Activated T-cell treated with anti-CD3 and anti-CD28 coated beads for 4 hours (primary cell): ENCODE measurements around the gene SLC17A3.

Experiments
- DNase-seq: peaks from one replicate; pipeline ENCODE4 v3.0.0-alpha.2; 2020

Gene SLC17A3

DNA sequence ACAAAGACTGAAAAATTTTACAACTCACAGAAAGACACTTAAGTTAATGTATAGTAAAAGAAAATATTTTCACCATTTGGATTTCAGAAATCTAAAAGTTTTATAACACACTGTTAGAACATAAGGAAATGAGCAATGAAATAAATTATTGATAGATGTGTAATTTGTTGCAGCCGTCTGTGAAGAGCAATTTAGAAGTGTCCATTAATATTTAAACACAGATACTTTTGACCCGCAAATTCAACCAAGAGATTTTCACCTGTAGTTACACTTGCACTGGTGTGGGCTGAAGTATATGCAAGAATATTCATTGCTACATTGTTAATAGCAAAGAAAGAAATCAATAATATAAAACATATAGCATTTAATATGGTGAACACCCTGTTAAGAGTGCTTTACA lies 14.6 kb upstream of the SLC17A3 start:
- no peak for DNase-seq

DNA sequence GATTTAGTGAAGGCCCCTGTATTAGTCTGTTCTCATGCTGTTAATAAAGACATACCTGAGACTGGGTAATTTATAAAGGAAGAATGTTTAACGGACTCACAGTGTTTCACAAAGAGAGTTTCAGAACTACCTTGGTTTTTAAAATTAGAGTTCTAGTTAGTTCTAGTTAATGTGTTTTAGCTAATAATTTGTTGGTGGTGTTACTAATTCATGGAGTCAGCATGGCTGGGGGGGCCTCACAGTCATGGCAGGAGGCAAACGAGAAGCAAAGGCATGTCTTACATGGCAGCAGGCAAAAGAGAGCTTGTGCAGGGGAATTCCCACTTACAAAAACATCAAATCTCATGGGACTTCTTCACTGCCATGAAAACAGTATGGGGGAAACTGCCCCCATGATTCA lies 12.0 kb upstream of the SLC17A3 start:
- no peak for DNase-seq

DNA sequence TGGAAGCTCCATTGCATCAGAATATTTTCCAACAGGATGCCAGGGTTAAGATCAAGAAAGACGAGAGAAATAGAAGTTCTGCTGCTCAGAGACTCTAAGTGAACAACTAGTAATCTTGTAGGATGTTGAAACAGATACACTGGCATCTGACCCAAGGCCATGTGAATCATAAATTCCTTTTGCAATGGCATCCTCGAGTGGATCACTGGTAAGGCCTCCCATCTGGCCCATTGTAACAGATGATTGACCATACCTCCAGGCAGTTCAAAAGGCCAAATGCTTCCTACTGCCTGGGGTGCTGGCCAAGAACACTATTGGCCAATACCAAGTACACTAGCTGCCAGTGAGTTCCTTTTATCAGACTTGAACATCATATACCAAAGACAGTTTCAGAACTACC lies 9.9 kb upstream of the SLC17A3 start:
- no peak for DNase-seq

DNA sequence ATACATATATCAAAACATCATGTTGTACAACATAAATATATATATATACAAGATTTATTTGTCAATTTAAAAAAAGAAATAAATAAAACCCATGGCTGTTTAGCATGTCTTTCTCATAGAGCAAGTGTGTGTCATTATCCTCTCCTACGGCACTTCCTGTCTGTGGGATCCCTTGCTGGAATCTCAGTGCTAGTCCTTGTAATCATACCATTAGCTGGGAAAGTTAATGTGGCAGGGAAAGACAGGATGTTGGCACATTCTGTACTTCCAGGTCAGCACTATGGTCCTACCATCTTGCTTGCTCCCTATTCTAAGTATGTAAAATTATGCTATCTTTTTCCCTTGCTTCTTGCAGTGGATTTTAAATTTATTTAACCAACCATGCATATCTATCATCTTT lies 9.5 kb upstream of the SLC17A3 start:
- DNase-seq = no peak

DNA sequence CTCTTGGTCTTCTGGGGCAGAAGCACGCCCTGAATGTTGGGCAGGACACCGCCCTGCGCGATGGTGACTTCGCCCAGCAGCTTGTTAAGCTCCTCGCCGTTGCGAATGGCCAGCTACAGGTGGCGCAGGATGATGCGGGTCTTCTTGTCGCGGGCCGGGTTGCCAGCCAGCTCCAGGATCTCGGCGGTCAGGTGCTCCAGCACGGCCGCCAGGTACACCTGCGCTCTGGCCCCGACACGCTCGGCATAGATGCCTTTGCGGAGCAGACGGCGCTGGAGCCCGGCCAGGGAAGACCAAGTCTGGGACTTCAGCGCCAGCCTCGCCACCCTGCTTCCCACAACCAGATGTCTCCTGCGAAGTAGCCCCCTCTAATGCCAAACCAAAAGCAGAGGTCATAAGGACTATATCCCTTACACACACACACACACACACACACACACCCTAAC lies 8.0 kb upstream of the SLC17A3 start:
- DNase-seq = no peak

DNA sequence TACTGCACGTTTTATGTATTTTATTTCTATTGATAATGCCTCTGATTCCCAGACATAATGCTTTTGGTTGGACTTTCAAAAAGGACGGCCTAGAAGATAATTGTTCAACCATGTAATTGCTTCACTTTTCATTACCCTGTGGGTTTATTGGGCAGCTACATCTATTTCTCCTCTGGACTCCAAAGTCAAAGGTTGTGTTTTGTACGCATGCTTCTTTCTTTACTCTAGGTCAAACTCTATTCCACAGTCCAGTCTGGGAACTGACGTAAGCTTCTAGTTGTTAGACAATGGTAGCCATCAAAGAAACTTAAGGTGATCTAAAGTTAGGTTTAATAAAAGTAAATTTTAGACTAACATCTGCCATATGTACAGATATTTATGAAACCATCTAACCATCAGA lies 6.6 kb upstream of the SLC17A3 start:
- DNase-seq = no peak

DNA sequence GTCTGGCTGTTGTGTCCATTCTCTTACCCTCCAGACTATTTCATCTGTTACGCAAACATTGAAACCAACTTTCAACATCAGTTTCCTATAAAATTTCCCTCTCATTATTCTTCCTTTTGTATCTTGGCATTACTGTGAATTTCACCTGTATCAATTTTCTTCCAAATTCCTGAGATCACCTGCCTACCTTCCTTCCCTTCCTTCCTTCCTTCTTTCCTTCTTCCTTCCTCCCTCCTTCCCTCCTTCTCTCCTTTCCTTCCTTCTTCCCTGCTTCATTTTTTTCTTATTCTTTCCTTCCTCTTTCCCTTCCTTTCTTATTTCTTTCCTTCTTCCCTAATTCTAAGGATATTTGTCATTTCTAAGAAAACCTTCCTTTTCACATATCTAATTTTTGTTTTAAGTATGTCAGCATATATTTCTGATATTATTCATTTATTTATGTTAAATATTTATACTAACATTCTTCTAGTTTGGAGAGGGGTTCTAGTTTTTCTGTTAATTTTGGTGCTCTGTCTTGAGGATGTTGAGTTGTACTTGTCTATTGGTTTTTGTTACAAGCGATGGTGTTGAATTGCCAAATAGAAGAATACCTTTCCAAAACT lies 4.8 kb upstream of the SLC17A3 start:
- DNase-seq = no peak

DNA sequence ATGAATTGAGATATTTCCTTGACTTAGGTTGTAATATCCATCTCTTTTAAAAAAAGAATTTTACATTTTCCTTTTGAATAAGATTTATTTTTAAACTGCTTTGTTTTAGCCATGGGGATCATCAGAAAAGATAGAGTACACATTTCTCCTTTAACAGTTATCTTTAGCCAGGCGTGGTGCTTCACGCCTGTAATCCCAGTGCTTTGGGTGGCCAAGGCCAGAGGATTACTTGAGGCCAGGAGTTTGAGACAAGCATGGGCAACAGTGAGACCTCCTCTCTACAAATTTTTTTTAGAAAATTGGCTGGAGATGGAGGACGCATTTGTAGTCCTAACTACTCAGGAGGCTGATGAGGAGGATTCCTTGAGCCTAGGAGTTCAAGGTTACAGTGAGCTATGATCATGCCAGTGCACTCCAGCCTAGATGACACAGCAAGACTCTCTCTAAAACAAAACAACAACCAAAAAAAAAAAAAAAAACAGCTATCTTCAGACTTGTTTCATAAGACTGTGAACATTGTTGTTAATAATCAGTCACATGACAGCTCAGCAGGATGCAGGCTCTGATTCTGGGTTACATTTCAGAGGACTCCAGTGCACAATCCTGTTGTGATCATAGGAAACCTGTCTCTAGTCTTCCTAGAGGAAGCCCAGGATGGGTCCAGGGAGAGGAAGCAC lies 2.0 kb upstream of the SLC17A3 start:
- no peak for DNase-seq

DNA sequence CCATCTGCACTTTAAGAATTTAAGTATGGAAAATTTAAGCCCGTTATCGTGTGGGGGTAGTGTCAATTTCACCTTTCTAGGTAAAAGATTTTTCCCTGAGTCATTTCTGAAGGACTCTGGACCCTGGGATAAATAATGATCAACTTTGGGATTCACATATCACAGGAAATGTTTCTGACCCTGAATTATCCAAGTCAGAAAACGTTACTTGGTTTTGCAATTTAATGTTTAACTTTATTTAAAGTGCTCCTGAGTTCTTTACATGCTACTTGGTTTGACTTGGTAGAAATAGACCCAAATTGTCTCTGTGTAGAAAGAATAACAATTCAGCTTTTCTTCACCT lies 1.5 kb upstream of the SLC17A3 start:
- no peak for DNase-seq

DNA sequence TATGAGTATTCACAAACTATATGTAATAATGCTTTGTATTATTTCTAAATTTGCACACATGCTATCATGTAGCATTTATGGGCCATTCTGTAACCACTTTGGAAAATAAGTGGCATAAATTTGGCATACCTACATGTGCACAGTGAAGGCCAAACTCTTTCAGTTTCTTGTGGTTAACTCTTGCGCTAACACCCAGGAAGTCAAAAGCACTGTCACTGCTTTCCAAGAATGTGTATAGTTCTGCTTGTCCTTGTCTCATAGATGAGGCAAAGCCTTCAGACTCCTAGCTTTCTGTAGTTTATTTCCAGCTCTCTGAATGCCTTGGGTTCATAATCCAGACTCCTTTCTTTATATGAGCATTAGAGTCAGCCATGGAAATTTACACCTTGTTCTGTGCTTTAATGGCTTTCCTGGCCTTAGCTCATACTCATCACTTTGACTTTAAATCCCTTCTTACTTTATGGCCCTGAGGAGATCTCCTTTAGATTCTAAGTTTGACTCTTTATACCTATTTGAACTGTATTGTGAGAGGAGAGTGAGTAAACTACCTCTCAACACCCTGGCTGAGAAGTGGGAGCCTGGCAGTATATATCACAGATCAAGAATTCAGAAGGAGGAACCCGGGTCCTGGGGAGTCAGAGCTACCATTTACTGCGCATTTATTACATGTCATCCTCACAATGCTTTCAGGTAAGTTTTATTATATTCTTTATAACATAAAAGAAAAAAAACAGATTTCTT lies 949 bp upstream of the SLC17A3 start:
- no peak for DNase-seq

DNA sequence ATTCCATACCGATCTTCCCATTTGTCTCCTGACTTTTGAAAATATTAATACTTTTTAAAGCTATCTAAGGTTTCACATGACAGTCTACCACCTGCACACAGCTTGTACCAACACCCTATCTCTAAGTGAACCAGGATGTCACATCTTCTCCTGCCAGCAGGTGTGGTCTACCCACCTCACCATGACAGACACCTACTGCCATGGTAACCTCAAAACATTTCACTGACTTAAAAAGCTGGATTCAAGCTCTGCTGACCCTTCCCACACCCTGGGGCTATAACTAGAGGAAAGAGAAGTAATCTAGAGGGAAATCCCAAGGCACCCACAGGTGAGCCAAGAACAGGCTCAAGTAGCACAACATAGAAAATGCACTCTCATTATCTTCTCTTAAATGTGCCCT lies 1.2 kb downstream of the SLC17A3 start:
- no peak for DNase-seq

DNA sequence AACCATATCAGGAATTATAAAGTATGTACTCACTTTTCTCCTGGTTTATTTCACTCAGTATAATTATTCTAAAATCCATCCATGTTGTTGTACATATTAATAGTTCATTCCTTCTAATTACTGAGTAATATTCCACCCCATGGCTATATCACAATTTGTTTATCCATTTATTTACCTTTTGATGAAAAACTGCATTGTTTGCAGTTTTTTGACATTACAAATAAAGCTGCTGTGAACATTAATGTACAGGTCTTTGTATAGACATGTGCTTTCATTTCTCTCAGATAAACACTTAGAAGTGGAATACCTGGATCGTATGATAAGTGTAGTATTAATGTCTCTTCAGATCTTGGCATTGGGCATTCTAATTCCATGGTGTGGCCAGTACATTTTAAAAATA lies 4.2 kb downstream of the SLC17A3 start:
- no peak for DNase-seq

DNA sequence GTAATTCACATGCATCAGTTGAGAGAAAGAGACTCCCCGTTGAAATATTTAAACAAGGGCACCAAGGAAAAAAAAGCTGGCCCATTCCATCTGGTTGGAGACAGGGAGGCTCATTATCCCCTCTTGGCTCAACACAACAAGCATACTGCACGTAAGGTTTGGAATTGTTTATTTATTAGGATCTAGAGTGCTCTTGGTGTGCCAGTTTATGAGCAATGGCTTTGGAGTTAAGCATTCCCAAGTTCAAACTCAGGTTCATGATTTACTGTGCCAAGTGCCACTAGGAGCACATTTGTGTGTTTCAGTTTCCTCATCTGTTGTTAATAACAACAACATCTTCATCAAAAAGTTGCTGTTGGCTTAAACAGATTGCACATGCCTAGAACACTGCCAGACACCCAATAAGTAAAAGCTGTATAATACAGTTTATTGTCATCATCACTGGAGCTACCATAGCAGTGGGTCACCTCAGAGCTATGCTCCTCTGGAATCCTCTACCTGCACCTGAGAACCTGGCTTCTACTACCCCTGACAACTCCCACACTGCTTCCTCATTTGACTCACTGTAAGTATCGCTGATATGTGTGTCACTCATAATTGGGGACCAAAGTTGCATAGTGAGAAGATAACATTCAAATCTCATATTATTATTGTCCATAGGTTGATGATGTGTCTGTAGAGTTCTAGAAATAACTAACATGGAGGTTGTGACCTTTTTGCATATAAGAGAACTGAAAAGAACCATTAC lies 5.4 kb downstream of the SLC17A3 start:
- DNase-seq = no peak

DNA sequence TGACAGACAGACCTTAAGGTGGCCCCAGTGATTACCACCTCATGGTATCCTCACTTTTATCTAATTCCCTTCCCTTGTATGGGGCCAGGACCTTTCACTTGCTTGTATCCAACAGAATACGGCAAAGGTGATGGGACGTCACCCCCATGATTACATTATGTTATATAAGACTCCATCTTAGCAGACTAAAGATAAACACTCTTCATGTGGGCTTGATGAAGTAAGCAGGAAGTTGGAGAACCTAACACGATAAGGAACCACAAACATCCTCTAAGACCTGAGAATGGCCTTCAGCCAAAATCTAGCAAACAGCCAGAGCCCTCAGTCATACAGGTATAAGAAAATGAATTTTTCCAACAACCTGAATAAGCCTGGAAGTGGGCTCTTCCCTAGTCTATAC lies 8.0 kb downstream of the SLC17A3 start:
- DNase-seq = no peak

DNA sequence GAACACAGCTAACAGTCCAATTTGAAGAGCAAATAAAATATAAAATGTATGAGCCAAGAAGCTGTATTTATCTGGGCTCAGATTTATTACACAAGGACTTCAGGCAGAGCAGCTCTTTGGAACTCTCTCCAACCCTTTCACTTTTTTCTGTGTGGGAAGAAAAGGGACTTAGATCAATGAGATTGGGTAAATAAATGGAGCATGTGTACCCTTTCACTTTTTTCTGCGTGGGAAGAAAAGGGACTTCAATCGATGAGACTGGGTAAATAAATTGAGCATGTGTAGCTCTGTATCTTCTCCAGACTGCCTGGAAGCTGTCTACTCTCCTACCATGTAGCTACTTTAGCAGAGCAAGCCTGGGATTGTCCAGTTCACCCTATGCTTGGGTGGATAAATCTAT lies 10.7 kb downstream of the SLC17A3 start:
- DNase-seq = no peak

DNA sequence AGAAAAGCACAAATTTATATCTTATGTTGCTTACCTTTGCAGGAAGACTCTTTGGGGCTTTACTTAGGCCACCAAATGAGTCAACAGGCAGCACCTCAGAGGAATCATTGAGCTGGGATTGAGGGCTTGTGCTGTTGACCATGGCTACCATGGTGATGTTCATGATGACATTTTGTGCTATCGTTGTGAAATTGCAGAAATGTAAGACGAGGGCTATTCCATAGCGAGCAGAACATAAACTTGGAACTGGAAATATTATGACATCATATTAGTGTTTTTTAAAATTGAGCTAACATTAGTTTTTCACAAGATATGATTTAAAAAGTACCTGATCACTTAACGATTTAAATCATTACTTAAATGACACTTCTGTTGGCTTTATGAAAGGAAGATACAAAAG lies 11.8 kb downstream of the SLC17A3 start:
- DNase-seq = no peak

DNA sequence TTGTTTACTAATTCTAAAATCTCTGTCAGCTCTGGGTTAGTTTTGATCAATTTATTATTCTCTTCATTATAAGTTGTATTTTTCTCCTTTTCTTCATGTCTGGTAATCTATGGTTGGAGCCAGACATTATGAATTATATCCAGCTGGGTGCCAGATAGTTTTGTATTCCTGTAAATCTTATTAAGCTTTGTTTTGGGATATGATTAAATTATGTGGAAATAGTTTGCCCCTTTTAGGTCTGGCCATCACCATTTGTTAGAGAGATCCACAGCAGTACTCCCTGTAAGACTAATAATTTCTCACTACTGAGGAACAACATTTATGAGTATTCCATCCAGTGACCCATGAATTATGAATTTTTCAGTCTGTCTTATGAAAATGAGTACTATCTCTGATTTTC lies 21.3 kb downstream of the SLC17A3 start:
- DNase-seq = no peak

DNA sequence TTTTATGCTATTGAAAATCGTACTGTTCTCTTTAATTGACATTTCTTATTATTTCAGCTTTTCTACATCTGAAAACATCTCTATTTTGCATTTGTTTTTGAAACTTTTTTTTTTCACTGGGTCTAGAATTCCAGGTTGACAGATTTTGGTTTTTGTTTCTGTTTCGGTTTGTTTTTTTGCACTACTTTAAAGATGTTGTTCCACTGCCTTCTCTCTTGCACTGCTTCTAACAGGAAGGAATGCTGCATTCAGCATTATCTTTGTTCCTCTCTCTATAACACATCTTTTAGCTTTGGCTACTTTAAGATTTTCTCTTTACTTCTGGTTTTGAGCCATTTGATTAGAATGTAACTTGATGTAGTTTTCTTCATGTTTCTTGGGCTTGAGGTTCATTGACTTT lies 22.1 kb downstream of the SLC17A3 start:
- no peak for DNase-seq

DNA sequence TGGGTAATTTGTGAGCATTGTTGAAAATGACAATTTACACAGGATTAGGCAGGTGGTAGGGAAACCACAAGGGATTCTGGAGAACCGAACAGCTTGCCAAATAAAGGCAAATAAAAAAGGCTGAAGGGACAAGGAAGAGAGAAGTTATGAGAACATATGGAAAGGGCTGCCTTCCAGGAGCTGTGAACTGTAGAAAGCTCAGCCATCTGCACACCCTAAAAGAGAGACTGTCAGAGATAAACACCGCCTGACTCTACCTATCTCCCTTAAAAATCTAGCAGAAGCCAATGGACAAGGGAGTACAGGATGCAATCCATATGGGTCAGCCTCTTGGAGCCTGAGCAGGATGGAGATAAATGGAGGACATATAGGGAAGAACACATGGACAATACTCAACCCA lies 29.5 kb downstream of the SLC17A3 start:
- no peak for DNase-seq

DNA sequence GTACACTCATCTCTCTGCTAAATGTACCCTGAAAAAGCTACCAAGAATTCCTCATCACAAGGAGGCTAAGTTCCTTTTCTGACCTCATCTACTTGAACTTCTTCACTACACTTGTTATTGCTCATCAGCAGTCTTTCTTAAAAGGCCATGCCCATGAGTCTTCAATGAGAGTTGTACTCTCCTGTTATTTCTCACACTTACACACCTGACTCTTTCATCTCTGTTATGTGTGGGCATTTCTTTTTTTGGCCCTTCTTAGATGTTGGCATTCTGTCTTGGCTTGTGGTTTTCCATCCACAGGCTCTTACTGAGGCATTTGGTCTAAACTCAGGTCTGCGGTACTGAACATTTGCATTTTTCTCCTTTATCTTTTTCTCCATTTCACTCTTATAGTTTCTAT lies 31.5 kb downstream of the SLC17A3 start:
- DNase-seq = no peak

DNA sequence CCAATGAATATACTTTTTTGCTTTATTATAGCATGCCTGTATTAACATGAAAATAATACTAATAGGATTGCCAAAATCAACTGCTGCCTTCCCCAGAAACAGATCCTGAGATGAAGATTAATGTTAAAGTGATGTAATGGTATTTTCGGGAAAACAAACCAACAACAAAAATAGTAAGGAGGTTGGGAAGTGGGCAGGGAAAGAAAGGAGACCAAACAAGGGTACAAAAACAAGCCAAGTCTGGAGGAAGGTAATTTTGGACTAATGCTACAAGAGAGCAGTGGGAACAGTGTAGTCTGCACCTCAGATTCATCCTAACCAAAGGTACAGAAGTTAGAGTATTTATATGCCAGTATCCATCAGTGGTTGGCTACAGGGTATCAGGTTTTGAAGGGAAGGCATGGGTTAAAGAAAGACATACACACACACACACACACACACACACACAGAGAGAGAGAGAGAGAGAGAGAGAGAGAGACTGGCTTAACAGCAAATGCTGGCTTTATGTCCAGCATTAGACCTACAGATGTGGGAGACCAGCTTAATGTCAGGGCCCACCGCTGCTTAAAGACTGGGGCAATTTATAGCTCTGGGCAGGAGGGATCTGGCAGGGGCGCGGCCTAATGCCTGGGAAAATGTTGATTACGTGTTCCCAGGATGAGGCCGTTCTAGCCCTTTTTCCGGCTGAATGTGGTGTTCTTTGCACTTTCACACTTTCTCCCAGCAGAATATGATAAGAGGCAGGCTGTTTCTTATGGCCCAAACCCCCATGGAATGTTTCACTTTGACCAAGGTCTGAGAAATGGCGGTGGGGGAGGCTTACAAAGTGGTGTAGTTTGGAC lies 38.4 kb downstream of the SLC17A3 start:
- DNase-seq = no peak

DNA sequence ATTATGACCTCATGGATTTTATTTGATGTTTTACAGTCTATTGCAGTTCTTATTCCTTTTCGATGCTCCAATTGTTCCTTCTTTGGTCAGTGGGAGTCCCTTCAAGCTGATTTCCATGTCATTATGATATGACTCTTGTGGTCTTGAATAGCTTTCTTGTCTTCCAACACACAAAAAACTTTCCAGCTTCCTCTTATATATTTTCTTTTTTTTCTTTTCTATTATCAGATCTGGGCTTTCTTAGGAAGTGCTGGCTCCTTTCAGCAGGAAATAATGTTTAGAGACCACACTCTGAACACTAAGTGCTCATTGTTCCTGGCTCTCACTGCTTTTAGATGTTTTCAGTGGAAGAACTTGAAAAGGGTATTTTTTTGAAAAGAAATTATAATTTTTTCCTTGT lies 39.1 kb downstream of the SLC17A3 start:
- no peak for DNase-seq

DNA sequence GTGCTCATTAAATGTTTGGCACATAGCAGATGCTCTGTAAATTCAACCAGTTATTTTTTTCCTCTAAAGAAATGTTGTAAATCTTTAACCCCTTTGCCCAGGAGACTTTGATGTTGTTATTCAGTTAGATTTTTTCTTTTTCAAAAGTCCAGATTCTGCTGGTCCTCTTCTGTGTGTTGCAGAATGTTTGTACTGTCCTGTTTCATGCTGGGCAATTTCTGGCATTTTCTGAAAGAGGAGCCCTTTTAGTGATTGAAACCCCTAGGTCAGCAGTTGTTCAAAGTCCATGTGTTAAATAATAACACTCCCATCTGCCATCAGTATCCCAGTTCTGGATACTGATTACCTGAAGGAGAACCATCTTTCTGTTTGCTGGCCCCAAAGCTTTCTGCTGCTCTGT lies 40.9 kb downstream of the SLC17A3 start:
- no peak for DNase-seq
